BE2C (cell line): ENCODE results near the gene MISP3.

ENCODE experiments used
- DNase-seq: peaks from one replicate; pipeline ENCODE4 v3.0.0-alpha.2; 2020
- H3K27me3 ChIP-seq: fragments of 250-450 bp; sonication (Bioruptor Pico); 2 replicates; pipeline ENCODE4 v1.5.1; 2020; ENCODE audit warnings: mild to moderate bottlenecking
- H3K36me3 ChIP-seq: fragments of 250-450 bp; sonication (Bioruptor Pico); 2 replicates; pipeline ENCODE4 v1.5.1; 2020; ENCODE audit warnings: mild to moderate bottlenecking
- H3K4me1 ChIP-seq: fragments of 250-450 bp; sonication (Bioruptor Pico); 2 replicates; pipeline ENCODE4 v1.5.1; 2020
- H3K4me3 ChIP-seq: 2 replicates; pipeline ENCODE4 v1.5.1; 2011; ENCODE audit warnings: low read depth, low read length
- H3K9me3 ChIP-seq: fragments of 250-450 bp; sonication (Bioruptor Pico); 2 replicates; pipeline ENCODE4 v1.5.1; 2020
- CTCF ChIP-seq: IDR thresholded peaks from 2 replicates; pipeline ENCODE4 v1.5.1; 2012; ENCODE audit warnings: mild to moderate bottlenecking, low read depth, low read length

MISP3 gene

GRCh38 chr19:14102756-14103155 lies 30.2 kb downstream of the MISP3 start:
- no peak for DNase-seq
- Histone ChIP-seq H3K9me3 (no peaks in the 10 kb centered on the region), H3K4me1 (no peaks in the 10 kb centered on the region), H3K27me3 (no peaks in the 10 kb centered on the region), H3K4me3 (no peak overlapping the region), H3K36me3 (peaks cover 14% of the 10 kb centered on the region)
- TF ChIP-seq CTCF: no peak

GRCh38 chr19:14103310-14103709 lies 30.7 kb downstream of the MISP3 start:
- H3K27me3 ChIP-seq: no peaks in the 10 kb centered on the region
- no peak for TF ChIP-seq CTCF
- DNase-seq: no peak
- H3K4me3 ChIP-seq: no peak overlapping the region
- H3K9me3 ChIP-seq: no peaks in the 10 kb centered on the region
- no peaks in the 10 kb centered on the region for H3K4me1 ChIP-seq
- peaks cover 14% of the 10 kb centered on the region for H3K36me3 ChIP-seq

- H3K4me3 ChIP-seq: no peak overlapping the region
- TF ChIP-seq CTCF: no peak
- no peaks in the 10 kb centered on the region for H3K27me3 ChIP-seq
- no peak for DNase-seq
- H3K4me1 ChIP-seq: no peaks in the 10 kb centered on the region
- H3K36me3 ChIP-seq: peaks cover 11% of the 10 kb centered on the region
- no peaks in the 10 kb centered on the region for H3K9me3 ChIP-seq
Observed at GRCh38 chr19:14105680-14106079, 33.1 kb downstream of the MISP3 start.

- no peaks in the 10 kb centered on the region for H3K27me3 ChIP-seq
- no peak for DNase-seq
- no peaks in the 10 kb centered on the region for H3K4me1 ChIP-seq
- no peaks in the 10 kb centered on the region for H3K9me3 ChIP-seq
- TF ChIP-seq CTCF: no peak
- peaks cover 3% of the 10 kb centered on the region for H3K36me3 ChIP-seq
- no peak overlapping the region for H3K4me3 ChIP-seq
Observed at GRCh38 chr19:14106840-14107239, 34.3 kb downstream of the MISP3 start.

GRCh38 chr19:14107581-14108461 lies 35.2 kb downstream of the MISP3 start:
- H3K4me3 ChIP-seq: no peak overlapping the region
- no peaks in the 10 kb centered on the region; the same call in 1 of the 2 replicates for H3K36me3 ChIP-seq
- H3K9me3 ChIP-seq: no peaks in the 10 kb centered on the region
- TF ChIP-seq CTCF: no peak
- H3K27me3 ChIP-seq: no peaks in the 10 kb centered on the region
- H3K4me1 ChIP-seq: no peaks in the 10 kb centered on the region
- DNase-seq: no peak

GRCh38 chr19:14110650-14111049 lies 38.1 kb downstream of the MISP3 start:
- Histone ChIP-seq H3K36me3 (no peaks in the 10 kb centered on the region; the same call in 1 of the 2 replicates), H3K4me1 (no peaks in the 10 kb centered on the region), H3K27me3 (no peaks in the 10 kb centered on the region), H3K4me3 (no peak overlapping the region), H3K9me3 (no peaks in the 10 kb centered on the region)
- no peak for DNase-seq
- TF ChIP-seq CTCF: no peak
